ENCODE data around the gene NIP7. TPM values are rescaled to one million over a fixed set of nuclear protein-coding genes. Genes with fewer than 3 reads are reported as not detected.

The NIP7 gene
- total and polyA plus RNA-seq, 9 donors: 5.7 to 24.6 (median 16.6) TPM

DNA sequence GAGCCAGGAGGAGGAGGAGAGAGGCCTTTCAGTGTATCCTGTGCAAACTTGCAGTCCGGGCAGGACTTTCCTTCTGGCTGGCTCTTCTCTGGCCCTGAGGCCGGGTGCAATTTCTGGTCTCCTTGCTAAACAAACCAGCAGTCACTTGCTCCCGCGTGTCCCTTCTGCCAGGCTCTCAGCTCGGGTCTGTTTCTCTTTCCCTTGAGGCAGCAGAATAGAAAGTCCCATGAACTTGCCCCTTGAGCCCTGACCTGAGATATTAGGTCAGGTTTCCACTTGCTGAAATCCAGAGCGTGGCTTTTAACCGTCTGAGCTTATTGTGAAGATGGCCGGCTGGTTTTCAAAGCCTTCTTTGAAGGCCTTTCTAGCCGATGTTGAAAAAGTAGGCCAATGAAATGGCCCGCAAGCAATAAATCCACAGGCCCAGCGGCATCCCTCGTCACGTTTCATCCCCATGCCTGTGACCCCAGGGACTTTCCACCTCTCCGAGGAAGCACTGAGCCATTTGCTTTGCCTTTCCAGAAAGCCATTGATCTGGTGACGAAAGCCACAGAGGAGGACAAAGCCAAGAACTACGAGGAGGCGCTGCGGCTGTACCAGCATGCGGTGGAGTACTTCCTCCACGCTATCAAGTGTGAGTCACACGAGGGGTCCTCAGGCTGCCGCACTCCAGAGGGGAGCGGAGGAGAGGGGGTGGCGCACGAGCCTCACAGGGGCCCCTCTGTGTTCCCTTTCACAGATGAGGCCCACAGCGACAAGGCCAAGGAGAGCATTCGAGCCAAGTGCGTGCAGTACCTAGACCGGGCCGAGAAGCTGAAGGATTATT is 23.9 kb upstream of the NIP7 start:
- Histone ChIP-seq H3K4me1 (ENCODE audit: insufficient read depth) (peaks cover 2% of the 10 kb centered on the region), H3K9me3 (no peaks in the 10 kb centered on the region), H3K27ac (no peak overlapping the region), H3K36me3 (no peaks in the 10 kb centered on the region), H3K27me3 (no peaks in the 10 kb centered on the region), H3K4me3 (no peak overlapping the region)
- WGBS, 3 donors: 81 to 85% (median 82%) methylated on average over 30 of the region's 30 CpGs
- peak in 1 of 5 donors; percentile 12 for DNase-seq
- intact Hi-C loops (cut with DNase I): no loop called here
- TF ChIP-seq, protein P1, sequence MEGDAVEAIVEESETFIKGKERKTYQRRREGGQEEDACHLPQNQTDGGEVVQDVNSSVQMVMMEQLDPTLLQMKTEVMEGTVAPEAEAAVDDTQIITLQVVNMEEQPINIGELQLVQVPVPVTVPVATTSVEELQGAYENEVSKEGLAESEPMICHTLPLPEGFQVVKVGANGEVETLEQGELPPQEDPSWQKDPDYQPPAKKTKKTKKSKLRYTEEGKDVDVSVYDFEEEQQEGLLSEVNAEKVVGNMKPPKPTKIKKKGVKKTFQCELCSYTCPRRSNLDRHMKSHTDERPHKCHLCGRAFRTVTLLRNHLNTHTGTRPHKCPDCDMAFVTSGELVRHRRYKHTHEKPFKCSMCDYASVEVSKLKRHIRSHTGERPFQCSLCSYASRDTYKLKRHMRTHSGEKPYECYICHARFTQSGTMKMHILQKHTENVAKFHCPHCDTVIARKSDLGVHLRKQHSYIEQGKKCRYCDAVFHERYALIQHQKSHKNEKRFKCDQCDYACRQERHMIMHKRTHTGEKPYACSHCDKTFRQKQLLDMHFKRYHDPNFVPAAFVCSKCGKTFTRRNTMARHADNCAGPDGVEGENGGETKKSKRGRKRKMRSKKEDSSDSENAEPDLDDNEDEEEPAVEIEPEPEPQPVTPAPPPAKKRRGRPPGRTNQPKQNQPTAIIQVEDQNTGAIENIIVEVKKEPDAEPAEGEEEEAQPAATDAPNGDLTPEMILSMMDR (IDR thresholded peaks at IDR 0.05): no peak
- no peak for TF ChIP-seq EP300 (IDR thresholded peaks at IDR 0.05)
- no peak for TF ChIP-seq POLR2A (IDR thresholded peaks at IDR 0.05)

DNA sequence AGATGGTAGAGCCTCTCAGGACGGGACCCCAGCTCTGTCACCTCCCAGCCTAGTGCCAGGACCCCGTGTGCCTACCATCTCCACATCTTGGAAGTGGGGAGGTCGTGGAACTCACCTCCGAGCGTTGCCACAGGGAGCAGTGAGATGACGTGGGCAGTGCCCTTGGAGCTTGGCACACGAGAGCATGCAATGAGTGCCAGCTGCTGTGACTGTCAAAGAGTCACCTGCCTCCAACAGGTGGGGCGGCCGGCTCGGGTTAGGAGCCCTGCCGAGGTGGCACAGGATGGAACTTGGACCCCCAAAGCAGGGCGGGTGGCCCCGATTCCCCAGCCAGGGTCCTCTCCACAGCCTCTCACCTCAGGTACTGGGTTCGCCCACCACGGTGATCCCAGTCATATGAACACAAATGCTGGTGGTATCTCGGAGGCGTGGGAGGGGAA is 23.0 kb upstream of the NIP7 start:
- Histone ChIP-seq H3K36me3 (no peaks in the 10 kb centered on the region), H3K4me3 (no peak overlapping the region), H3K9me3 (no peaks in the 10 kb centered on the region), H3K27ac (no peak overlapping the region), H3K27me3 (no peaks in the 10 kb centered on the region), H3K4me1 (ENCODE audit: insufficient read depth) (peaks cover 2% of the 10 kb centered on the region)
- DNase-seq: peak in 1 of 5 donors; percentile 13
- TF ChIP-seq, protein P1 (IDR thresholded peaks at IDR 0.05): no peak
- TF ChIP-seq POLR2A (IDR thresholded peaks at IDR 0.05) (no peak), EP300 (IDR thresholded peaks at IDR 0.05) (no peak)
- WGBS, 3 donors: 88 to 91% (median 89%) methylated on average over 17 of the region's 17 CpGs
- intact Hi-C loops (cut with DNase I): no loop called here

DNA sequence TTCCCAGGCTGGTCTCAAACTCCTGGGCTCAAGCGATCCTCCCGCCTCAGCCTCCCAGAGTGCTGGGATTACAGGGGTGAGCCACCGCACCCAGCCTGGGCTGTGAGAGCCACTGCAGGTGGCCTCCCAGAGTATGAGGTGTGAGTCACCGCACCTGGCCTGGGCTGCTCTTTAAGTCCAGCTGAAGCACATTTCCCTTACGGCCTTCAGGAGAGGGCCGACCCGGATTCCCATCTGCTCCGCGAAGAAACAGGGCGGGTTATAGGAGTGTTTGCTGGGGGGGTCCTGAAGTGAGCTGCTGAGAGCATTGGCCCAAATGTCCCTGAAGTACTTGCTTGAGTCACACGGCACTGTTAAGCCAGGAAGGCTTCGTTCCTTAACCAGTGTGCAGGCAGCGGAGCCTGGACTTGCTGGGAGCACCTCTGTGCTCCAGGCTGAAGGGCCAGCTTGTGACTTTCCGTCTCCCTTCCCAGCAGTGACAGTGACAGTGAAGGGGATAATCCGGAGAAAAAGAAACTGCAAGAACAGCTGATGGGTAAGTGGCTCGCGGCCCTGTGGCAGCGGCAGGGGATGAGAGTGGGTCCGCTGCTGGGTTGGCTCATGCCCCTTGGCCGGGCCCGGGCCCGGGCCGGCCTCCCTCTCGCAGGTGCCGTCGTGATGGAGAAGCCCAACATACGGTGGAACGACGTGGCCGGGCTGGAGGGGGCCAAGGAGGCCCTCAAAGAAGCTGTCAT is 21.2 kb upstream of the NIP7 start:
- Histone ChIP-seq H3K27ac (no peak overlapping the region), H3K9me3 (no peaks in the 10 kb centered on the region), H3K36me3 (no peaks in the 10 kb centered on the region), H3K4me1 (ENCODE audit: insufficient read depth) (no peaks in the 10 kb centered on the region), H3K27me3 (no peaks in the 10 kb centered on the region), H3K4me3 (no peak overlapping the region)
- WGBS, 3 donors: 88 to 91% (median 89%) methylated on average over 30 of the region's 30 CpGs
- TF ChIP-seq POLR2A (IDR thresholded peaks at IDR 0.05) (no peak), EP300 (IDR thresholded peaks at IDR 0.05) (no peak)
- TF ChIP-seq, protein P1 (IDR thresholded peaks at IDR 0.05): no peak
- peak in 1 of 5 donors; percentile 12 for DNase-seq
- intact Hi-C loops (cut with DNase I): no loop called here

DNA sequence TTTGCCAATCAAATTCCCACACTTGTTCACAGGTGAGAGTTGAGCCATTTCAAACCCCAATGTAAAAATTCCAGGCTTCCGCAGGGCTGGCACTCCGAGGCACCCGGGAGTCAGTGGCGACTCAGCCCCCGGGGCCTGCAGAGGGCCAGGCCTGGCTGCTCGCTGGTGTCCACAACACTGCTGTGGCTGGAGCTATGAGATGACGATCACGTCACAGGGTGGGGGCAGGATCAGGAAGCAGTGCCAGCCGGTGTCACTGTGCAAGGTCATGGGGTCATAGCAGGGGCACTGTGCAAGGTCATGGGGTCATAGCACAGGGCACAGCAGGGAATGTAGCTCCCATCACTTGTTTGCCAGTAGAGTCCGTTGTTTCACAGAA is 20.7 kb upstream of the NIP7 start:
- 67 to 75% (median 70%) methylated on average over 10 of the region's 10 CpGs for WGBS, 3 donors
- Histone ChIP-seq H3K4me3 (no peak overlapping the region), H3K36me3 (no peaks in the 10 kb centered on the region)

More for the DNA sequence above, 20.7 kb upstream of the NIP7 start:
- peak in 1 of 5 donors; percentile 18 for DNase-seq
- Histone ChIP-seq H3K4me1 (ENCODE audit: insufficient read depth) (no peaks in the 10 kb centered on the region), H3K27ac (no peak overlapping the region), H3K27me3 (no peaks in the 10 kb centered on the region), H3K9me3 (no peaks in the 10 kb centered on the region)
- TF ChIP-seq POLR2A (IDR thresholded peaks at IDR 0.05): no peak
- TF ChIP-seq, protein P1 (IDR thresholded peaks at IDR 0.05): no peak
- intact Hi-C loops (cut with DNase I): no loop called here
